ENCODE results near the gene PCP2.

The PCP2 gene

GRCh38 chr19:7596211-7596937 lies 37.1 kb downstream of the PCP2 start:
- no peak for DNase-seq

GRCh38 chr19:7595466-7596133 lies 37.9 kb downstream of the PCP2 start, which contains the start of gene CAMSAP3:
CAMSAP3 (plus strand) TSS chr19:7595863; CDS start chr19:7596003, 140 bp downstream.
- DNase-seq = peak; percentile 26

GRCh38 chr19:7590256-7590655 lies 43.3 kb downstream of the PCP2 start:
- no peak for DNase-seq

GRCh38 chr19:7589822-7590221 lies 43.7 kb downstream of the PCP2 start:
- no peak for DNase-seq

GRCh38 chr19:7582446-7582845 lies 51.1 kb downstream of the PCP2 start:
- no peak for DNase-seq

Measured in CD4-positive, alpha-beta T cell treated with Interleukin-15 for 1 hour (primary cell).